Measurements from ENCODE around the gene VWA5B1. TPM values are rescaled to one million over a fixed set of nuclear protein-coding genes. Genes with fewer than 3 reads are reported as not detected.

Gene VWA5B1
- total RNA-seq, 1 donor from 2014 or later: not detected

- no peaks in the 10 kb centered on the region for H3K9me3 Mint-ChIP-seq (ENCODE audit: low read depth)
- peaks cover 12% of the 10 kb centered on the region for H3K4me1 Mint-ChIP-seq (ENCODE audit: low read depth)
- peak; percentile 71 for DNase-seq (ENCODE audit: low spot score)
- H3K27ac Mint-ChIP-seq (ENCODE audit: unreplicated experiment): no peak overlapping the region
- no peak overlapping the region for H3K4me3 Mint-ChIP-seq (ENCODE audit: unreplicated experiment)
- H3K36me3 Mint-ChIP-seq (ENCODE audit: low read depth): no peaks in the 10 kb centered on the region
- TF ChIP-seq CTCF (IDR thresholded peaks at IDR 0.05): no peak
- peaks cover 35% of the 10 kb centered on the region for H3K27me3 Mint-ChIP-seq (ENCODE audit: low read depth)
Observed at GRCh38 chr1:20357796-20358195, 67.1 kb downstream of the VWA5B1 start.

DNA sequence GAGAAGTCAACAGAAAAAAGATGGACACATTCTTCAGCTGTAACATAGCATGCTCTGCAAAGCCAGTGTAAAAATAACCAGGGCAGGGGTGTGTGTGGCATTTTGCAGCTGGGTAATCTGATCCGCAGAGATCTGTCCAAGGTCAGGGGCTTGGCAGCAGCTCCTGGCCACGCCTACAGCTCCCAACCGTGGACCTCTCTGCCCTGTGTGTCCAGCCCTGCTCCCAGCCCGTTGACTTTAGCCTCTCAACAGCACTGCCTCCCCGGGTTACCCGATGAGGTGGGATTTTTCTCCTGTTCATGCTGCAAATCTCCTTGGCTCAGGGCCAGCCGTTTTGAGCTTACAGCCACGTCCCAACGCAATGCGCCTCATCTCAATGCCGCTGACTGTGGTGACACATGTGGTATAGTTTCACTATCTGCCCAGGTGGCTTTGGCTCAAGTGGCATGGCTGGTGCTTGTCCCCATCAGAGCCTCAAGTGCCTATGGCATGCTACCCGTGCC, 68.1 kb downstream of the VWA5B1 start:
- DNase-seq (ENCODE audit: low spot score): peak; percentile 81

GRCh38 chr1:20359451-20360330, 69.0 kb downstream of the VWA5B1 start:
- Mint-ChIP-seq H3K9me3 (ENCODE audit: low read depth) (no peaks in the 10 kb centered on the region), H3K27me3 (ENCODE audit: low read depth) (peaks cover 36% of the 10 kb centered on the region), H3K27ac (ENCODE audit: unreplicated experiment) (no peak overlapping the region), H3K4me3 (ENCODE audit: unreplicated experiment) (no peak overlapping the region), H3K36me3 (ENCODE audit: low read depth) (no peaks in the 10 kb centered on the region), H3K4me1 (ENCODE audit: low read depth) (peaks cover 12% of the 10 kb centered on the region)
- DNase-seq (ENCODE audit: low spot score): peak; percentile 44
- no peak for TF ChIP-seq CTCF (IDR thresholded peaks at IDR 0.05)

More for the DNA sequence above, 68.1 kb downstream of the VWA5B1 start:
- Mint-ChIP-seq H3K27me3 (ENCODE audit: low read depth) (peaks cover 32% of the 10 kb centered on the region), H3K36me3 (ENCODE audit: low read depth) (no peaks in the 10 kb centered on the region), H3K9me3 (ENCODE audit: low read depth) (no peaks in the 10 kb centered on the region), H3K4me1 (ENCODE audit: low read depth) (peaks cover 12% of the 10 kb centered on the region), H3K27ac (ENCODE audit: unreplicated experiment) (no peak overlapping the region), H3K4me3 (ENCODE audit: unreplicated experiment) (no peak overlapping the region)
- no peak for TF ChIP-seq CTCF (IDR thresholded peaks at IDR 0.05)

DNA sequence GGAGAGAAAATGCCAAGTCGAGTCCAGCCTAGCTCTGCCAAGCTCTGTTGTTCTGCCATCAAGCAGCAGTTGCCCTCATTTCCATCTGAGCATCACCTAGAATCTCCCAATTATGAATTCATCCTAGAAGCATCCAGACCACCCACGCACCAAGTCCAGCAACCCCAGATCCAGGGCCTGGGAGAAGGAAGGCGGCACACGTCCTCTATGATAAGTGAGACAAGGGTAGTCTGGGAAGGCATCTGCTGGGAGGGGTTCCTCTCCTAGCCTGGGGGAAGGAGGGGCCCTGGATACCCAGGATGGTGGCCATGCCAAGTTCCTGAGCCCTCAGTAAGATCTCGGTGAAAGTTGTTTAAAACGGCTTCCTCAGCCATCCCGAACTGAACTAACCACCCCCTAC, 70.7 kb downstream of the VWA5B1 start:
- H3K4me3 Mint-ChIP-seq (ENCODE audit: unreplicated experiment): no peak overlapping the region
- H3K4me1 Mint-ChIP-seq (ENCODE audit: low read depth): peaks cover 17% of the 10 kb centered on the region
- TF ChIP-seq CTCF (IDR thresholded peaks at IDR 0.05): no peak
- no peak overlapping the region for H3K27ac Mint-ChIP-seq (ENCODE audit: unreplicated experiment)
- H3K27me3 Mint-ChIP-seq (ENCODE audit: low read depth): peaks cover 46% of the 10 kb centered on the region
- H3K9me3 Mint-ChIP-seq (ENCODE audit: low read depth): no peaks in the 10 kb centered on the region
- DNase-seq (ENCODE audit: low spot score): peak; percentile 36
- H3K36me3 Mint-ChIP-seq (ENCODE audit: low read depth): no peaks in the 10 kb centered on the region

DNA sequence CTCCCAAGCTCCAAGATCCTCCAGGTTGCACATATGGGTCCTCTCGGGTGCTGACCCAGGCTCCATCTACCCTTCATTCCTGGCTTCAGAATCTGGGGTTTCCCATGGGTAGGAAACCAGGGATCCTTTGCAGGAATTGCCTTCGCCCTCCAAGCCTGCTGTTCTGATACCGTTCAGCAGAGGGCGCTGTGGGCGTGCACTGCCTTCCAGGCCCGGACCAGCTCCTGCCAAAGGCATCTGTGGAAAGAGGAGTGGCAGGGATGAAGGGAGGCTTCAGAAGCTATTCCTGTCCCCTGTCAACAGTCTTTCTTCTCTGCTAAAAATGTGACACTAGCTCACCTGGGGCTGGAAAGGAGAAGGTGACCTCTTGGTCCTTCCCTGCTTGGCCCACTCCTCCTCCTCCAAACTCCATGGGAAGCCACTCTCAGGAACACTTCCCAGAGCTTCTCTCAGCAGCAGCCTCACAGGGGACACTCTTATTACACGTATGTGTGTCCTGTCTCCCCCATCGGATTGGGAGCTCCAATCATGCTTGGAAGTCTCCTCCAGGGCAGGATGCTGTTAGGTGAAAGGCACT, 71.2 kb downstream of the VWA5B1 start:
- peak; percentile 34 for DNase-seq (ENCODE audit: low spot score)
- Mint-ChIP-seq H3K4me1 (ENCODE audit: low read depth) (peaks cover 17% of the 10 kb centered on the region), H3K4me3 (ENCODE audit: unreplicated experiment) (no peak overlapping the region), H3K27me3 (ENCODE audit: low read depth) (peaks cover 46% of the 10 kb centered on the region), H3K9me3 (ENCODE audit: low read depth) (no peaks in the 10 kb centered on the region), H3K36me3 (ENCODE audit: low read depth) (no peaks in the 10 kb centered on the region), H3K27ac (ENCODE audit: unreplicated experiment) (no peak overlapping the region)
- peak; percentile 77 for TF ChIP-seq CTCF (IDR thresholded peaks at IDR 0.05)
